GM12878 (cell line): ENCODE measurements around the gene GGTA1.
A peak's percentile ranks its signal among the peaks of the same experiment; 100 is the strongest.

ENCODE experiments used
- EP300 ChIP-seq, 2 experiments: fragments of 150-350 bp in 1 of 2; IDR thresholded peaks; 2 replicates each; pipeline ENCODE4 v1.6.1; 2011 to 2012; ENCODE audit warnings: low read depth in 2 of 2, low read length in 2 of 2, borderline replicate concordance in 1 of 2, improper control_type of control experiment in 1 of 2, inconsistent platforms in 1 of 2; ENCODE audit not compliant: control insufficient read depth in 1 of 2
- FOXK2 ChIP-seq: fragments of 450-650 bp; IDR thresholded peaks from 2 replicates; pipeline ENCODE4 v1.6.1; 2017; ENCODE audit warnings: mild to moderate bottlenecking, moderate library complexity
- GABPA ChIP-seq: IDR thresholded peaks from 2 replicates; pipeline ENCODE4 v1.6.1; 2014; ENCODE audit warnings: antibody characterized with exemption, low read depth, mild to moderate bottlenecking, inconsistent platforms
- NR2C2 ChIP-seq: IDR thresholded peaks from 2 replicates; pipeline ENCODE4 v1.6.1; 2011; ENCODE audit warnings: borderline replicate concordance, low read depth; ENCODE audit not compliant: control insufficient read depth, insufficient read length
- POLR2AphosphoS5 ChIP-seq: IDR thresholded peaks from 2 replicates; pipeline ENCODE4 v1.6.1; 2011; ENCODE audit warnings: mild to moderate bottlenecking, low read length, inconsistent platforms
- YY1 ChIP-seq: IDR thresholded peaks from 2 replicates; pipeline ENCODE4 v1.6.1; 2011; ENCODE audit warnings: low read depth, mild to moderate bottlenecking, low read length
- TF ChIP-seq, protein P1 (sequence below), 3 experiments: IDR thresholded peaks in 2 of 3; conservative IDR thresholded peaks in 1 of 3; 2 replicates each; pipeline ENCODE4 v1.5.1; 2011; ENCODE audit warnings: low read depth in 3 of 3, low read length in 3 of 3, mild to moderate bottlenecking in 3 of 3, control low read depth in 2 of 3, moderate library complexity in 2 of 3, inconsistent platforms in 1 of 3, mixed read lengths in 1 of 3; ENCODE audit not compliant: control insufficient read depth in 2 of 3, insufficient read depth in 1 of 3; ENCODE audit errors: extremely low read depth in 1 of 3

DNA sequence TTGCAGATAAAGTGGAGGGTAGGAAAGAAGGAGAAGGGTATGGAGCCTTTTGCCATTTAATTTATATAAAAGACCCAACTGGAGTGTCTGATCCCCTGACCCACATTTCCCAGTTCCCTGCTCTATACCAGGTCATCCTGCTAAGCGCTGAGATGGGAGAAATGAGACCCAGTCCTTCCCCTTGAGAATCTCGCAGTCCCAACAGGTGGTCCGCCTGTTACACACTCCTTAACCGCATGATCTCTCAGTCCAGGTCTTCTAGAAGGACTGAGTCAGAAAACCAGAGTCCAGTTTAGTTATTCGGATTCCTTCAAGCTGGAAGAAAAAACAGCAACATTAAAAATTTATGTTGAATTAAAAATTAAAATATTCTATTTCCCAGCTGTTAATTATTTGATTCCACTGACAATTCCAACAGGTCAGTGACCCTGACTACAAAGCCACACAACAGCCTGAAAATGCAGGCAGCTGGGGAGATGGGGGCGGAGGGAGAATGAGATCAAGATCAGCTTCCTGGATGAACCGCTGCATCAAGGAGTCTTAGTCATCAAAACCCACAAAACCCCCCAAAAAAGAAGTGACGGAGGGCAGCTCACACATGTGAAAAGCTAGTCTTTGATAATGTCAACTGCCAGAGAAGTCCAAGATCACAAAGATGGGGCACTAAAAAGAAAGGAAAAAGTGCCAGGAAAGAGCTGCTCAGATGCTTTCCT lies 44.0 kb downstream of the GGTA1 start:
- no peak for TF ChIP-seq YY1
- TF ChIP-seq FOXK2 = no peak
- TF ChIP-seq POLR2AphosphoS5 = no peak
- 0 out of 2 replicates have a peak, but pooled peaks have one; percentile 7 for TF ChIP-seq GABPA
- TF ChIP-seq, protein P1, sequence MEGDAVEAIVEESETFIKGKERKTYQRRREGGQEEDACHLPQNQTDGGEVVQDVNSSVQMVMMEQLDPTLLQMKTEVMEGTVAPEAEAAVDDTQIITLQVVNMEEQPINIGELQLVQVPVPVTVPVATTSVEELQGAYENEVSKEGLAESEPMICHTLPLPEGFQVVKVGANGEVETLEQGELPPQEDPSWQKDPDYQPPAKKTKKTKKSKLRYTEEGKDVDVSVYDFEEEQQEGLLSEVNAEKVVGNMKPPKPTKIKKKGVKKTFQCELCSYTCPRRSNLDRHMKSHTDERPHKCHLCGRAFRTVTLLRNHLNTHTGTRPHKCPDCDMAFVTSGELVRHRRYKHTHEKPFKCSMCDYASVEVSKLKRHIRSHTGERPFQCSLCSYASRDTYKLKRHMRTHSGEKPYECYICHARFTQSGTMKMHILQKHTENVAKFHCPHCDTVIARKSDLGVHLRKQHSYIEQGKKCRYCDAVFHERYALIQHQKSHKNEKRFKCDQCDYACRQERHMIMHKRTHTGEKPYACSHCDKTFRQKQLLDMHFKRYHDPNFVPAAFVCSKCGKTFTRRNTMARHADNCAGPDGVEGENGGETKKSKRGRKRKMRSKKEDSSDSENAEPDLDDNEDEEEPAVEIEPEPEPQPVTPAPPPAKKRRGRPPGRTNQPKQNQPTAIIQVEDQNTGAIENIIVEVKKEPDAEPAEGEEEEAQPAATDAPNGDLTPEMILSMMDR (IDR thresholded peaks at IDR 0.05 in 2 of 3, conservative IDR thresholded peaks at IDR 0.05 in 1 of 3; ENCODE audit: control insufficient read depth in 2 of 3, extremely low read depth in 1 of 3, insufficient read depth in 1 of 3, low read depth in 3 of 3, low read length in 3 of 3) = no peak
- no peak for TF ChIP-seq EP300 (IDR thresholded peaks at IDR 0.05; ENCODE audit: borderline replicate concordance in 1 of 2, control insufficient read depth in 1 of 2, low read depth in 2 of 2, low read length in 2 of 2)
- no peak for TF ChIP-seq NR2C2
